Measurements from ENCODE around the gene WSCD2. TPM values are rescaled to one million over a fixed set of nuclear protein-coding genes. Genes with fewer than 3 reads are reported as not detected.

Gene WSCD2
- total and polyA plus RNA-seq, 2 donors (not counting 1 experiment from before 2014, with no cell fraction given), result 1.1 to 5.9 TPM

GRCh38 chr12:108240027-108240785 lies 111.1 kb downstream of the WSCD2 start:
- Histone ChIP-seq H3K4me2 (replicated peaks; ENCODE audit: low read depth, low read length, poor library complexity, severe bottlenecking) (no peak overlapping the region), H4K20me1 (ENCODE audit: control insufficient read depth, insufficient read depth, low read length, poor library complexity, severe bottlenecking) (no peaks in the 10 kb centered on the region), H3K27me3 (replicated peaks in 1 of 4; ENCODE audit: control extremely low read depth in 1 of 4, control insufficient read depth in 3 of 4, insufficient read depth in 4 of 4, low read length in 3 of 4) (peaks cover 0 to 8% (median 0%) of the 10 kb centered on the region in 4 experiments), H3K9ac (ENCODE audit: low read length) (no peak overlapping the region), H3K9me3 (ENCODE audit: control extremely low read depth in 1 of 3, control insufficient read depth in 2 of 3, insufficient read depth in 1 of 3, low read length in 2 of 3) (peaks cover 0 to 3% (median 0%) of the 10 kb centered on the region in 3 donors), H2AFZ (ENCODE audit: insufficient read depth, low read depth, low read length, poor library complexity, severe bottlenecking) (no peak overlapping the region), H3K79me2 (ENCODE audit: control insufficient read depth, insufficient read depth, low read length) (no peaks in the 10 kb centered on the region), H3K27ac (ENCODE audit: low read length in 2 of 2) (no peak overlapping the region), H3K36me3 (replicated peaks in 1 of 2; ENCODE audit: control extremely low read depth in 1 of 2, control insufficient read depth in 1 of 2, extremely low read depth in 1 of 2, insufficient read depth in 2 of 2, low read length in 1 of 2) (no peaks in the 10 kb centered on the region), H3K4me1 (ENCODE audit: control insufficient read depth in 2 of 2, insufficient read depth in 2 of 2, low read length in 2 of 2) (no peaks in the 10 kb centered on the region), H3K4me3 (ENCODE audit: control extremely low read depth in 1 of 5, extremely low read depth in 1 of 5, insufficient read depth in 1 of 5, low read depth in 2 of 5, low read length in 4 of 5) (no peak overlapping the region)
- peaks cover 24% of the 10 kb centered on the region for H3K27me3 Mint-ChIP-seq
- ChIA-PET POLR2A (no interaction called here), CTCF (no interaction called here)
- DNase-seq, result no peak
- intact Hi-C loops (cut with micrococcal nuclease), result no loop called here
- TF ChIP-seq EZH2 (IDR thresholded peaks at IDR 0.05; ENCODE audit: borderline replicate concordance, insufficient read depth, low read depth, low read length, poor library complexity, severe bottlenecking) (no peak), CTCF (IDR thresholded peaks at IDR 0.05) (no peak)
- H3K4me3 Mint-ChIP-seq, result no peak overlapping the region
- ATAC-seq (ENCODE audit: low read depth), result no peak
- WGBS (ENCODE audit: insufficient coverage), result 77% methylated on average over 17 of the region's 34 CpGs
- no peaks in the 10 kb centered on the region for H3K9me3 Mint-ChIP-seq (ENCODE audit: insufficient read depth)
- H3K4me1 Mint-ChIP-seq, result no peaks in the 10 kb centered on the region
- H3K27ac Mint-ChIP-seq, result no peak overlapping the region

GRCh38 chr12:108240928-108241327 lies 111.8 kb downstream of the WSCD2 start:
- Mint-ChIP-seq H3K4me3 (no peak overlapping the region), H3K9me3 (ENCODE audit: insufficient read depth) (no peaks in the 10 kb centered on the region), H3K27me3 (peaks cover 22% of the 10 kb centered on the region), H3K4me1 (no peaks in the 10 kb centered on the region), H3K27ac (no peak overlapping the region)
- H4K20me1 ChIP-seq (ENCODE audit: control insufficient read depth, insufficient read depth, low read length, poor library complexity, severe bottlenecking), result no peaks in the 10 kb centered on the region
- no peaks in the 10 kb centered on the region for H3K79me2 ChIP-seq (ENCODE audit: control insufficient read depth, insufficient read depth, low read length)
- intact Hi-C loops (cut with micrococcal nuclease), result no loop called here
- peaks cover 0 to 3% (median 0%) of the 10 kb centered on the region in 3 donors for H3K9me3 ChIP-seq (ENCODE audit: control extremely low read depth in 1 of 3, control insufficient read depth in 2 of 3, insufficient read depth in 1 of 3, low read length in 2 of 3)
- H3K27ac ChIP-seq (ENCODE audit: low read length in 2 of 2), result no peak overlapping the region
- ChIA-PET CTCF (no interaction called here), POLR2A (no interaction called here)
- no peaks in the 10 kb centered on the region for H3K4me1 ChIP-seq (ENCODE audit: control insufficient read depth in 2 of 2, insufficient read depth in 2 of 2, low read length in 2 of 2)
- no peak overlapping the region for H3K9ac ChIP-seq (ENCODE audit: low read length)
- TF ChIP-seq CTCF (IDR thresholded peaks at IDR 0.05), result no peak
- TF ChIP-seq EZH2 (IDR thresholded peaks at IDR 0.05; ENCODE audit: borderline replicate concordance, insufficient read depth, low read depth, low read length, poor library complexity, severe bottlenecking), result no peak
- no peak overlapping the region for H3K4me2 ChIP-seq (replicated peaks; ENCODE audit: low read depth, low read length, poor library complexity, severe bottlenecking)
- ATAC-seq (ENCODE audit: low read depth) (no peak), DNase-seq (no peak)
- WGBS (ENCODE audit: insufficient coverage), result 81% methylated on average over 4 of the region's 4 CpGs
- H3K27me3 ChIP-seq (replicated peaks in 1 of 4; ENCODE audit: control extremely low read depth in 1 of 4, control insufficient read depth in 3 of 4, insufficient read depth in 4 of 4, low read length in 3 of 4), result peaks cover 0 to 8% (median 0%) of the 10 kb centered on the region in 4 experiments
- no peak overlapping the region for H2AFZ ChIP-seq (ENCODE audit: insufficient read depth, low read depth, low read length, poor library complexity, severe bottlenecking)
- H3K36me3 ChIP-seq (replicated peaks in 1 of 2; ENCODE audit: control extremely low read depth in 1 of 2, control insufficient read depth in 1 of 2, extremely low read depth in 1 of 2, insufficient read depth in 2 of 2, low read length in 1 of 2), result no peaks in the 10 kb centered on the region
- no peak overlapping the region for H3K4me3 ChIP-seq (ENCODE audit: control extremely low read depth in 1 of 5, extremely low read depth in 1 of 5, insufficient read depth in 1 of 5, low read depth in 2 of 5, low read length in 4 of 5)
